Neural cell (in vitro differentiated cells): ENCODE results near the gene PEG3. TPM values are rescaled to one million over a fixed set of nuclear protein-coding genes. Genes with fewer than 3 reads are reported as not detected.

Experiments used
- H2AFZ ChIP-seq: fragments of 200-600, 300-800 bp; sonication (generic), shearing (Covaris generic); 2 replicates; pipeline ENCODE4 v1.6.0; 2014; ENCODE audit warnings: low read depth, mild to moderate bottlenecking, antibody characterized with exemption, low read length, moderate library complexity
- H3F3A ChIP-seq: fragments of 200-600 bp; shearing (Covaris generic); 2 replicates; pipeline ENCODE4 v1.6.1; 2016; ENCODE audit warnings: mild to moderate bottlenecking, moderate library complexity, mixed read lengths, antibody characterized with exemption, low read length; ENCODE audit not compliant: insufficient read depth, poor library complexity, severe bottlenecking
- H3K27ac ChIP-seq: fragments of 200-600, 300-800 bp; sonication (generic), shearing (Covaris generic); 2 replicates; pipeline ENCODE4 v1.5.1; 2014; ENCODE audit warnings: mild to moderate bottlenecking, low read length, moderate library complexity
- H3K27me3 ChIP-seq: fragments of 300-800, 200-600 bp; sonication (generic), shearing (Covaris generic); 2 replicates; pipeline ENCODE4 v1.6.0; 2014; ENCODE audit warnings: mild to moderate bottlenecking, low read depth, low read length, moderate library complexity; ENCODE audit not compliant: insufficient read depth
- H3K36me3 ChIP-seq: fragments of 300-800, 200-600 bp; sonication (generic), shearing (Covaris generic); 2 replicates; pipeline ENCODE4 v1.5.1; 2014; ENCODE audit warnings: mild to moderate bottlenecking, antibody characterized with exemption, low read length, moderate library complexity; ENCODE audit not compliant: insufficient read depth
- H3K4me2 ChIP-seq: fragments of 300-800, 200-600 bp; sonication (generic), shearing (Covaris generic); 2 replicates; pipeline ENCODE4 v1.6.0; 2014; ENCODE audit warnings: mild to moderate bottlenecking, low read length
- H3K4me3 ChIP-seq: fragments of 300-800, 200-600 bp; sonication (generic), shearing (Covaris generic); 2 replicates; pipeline ENCODE4 v1.5.1; 2014; ENCODE audit warnings: mild to moderate bottlenecking, low read length, moderate library complexity
- H3K79me2 ChIP-seq: fragments of 200-600 bp; shearing (Covaris generic); replicated peaks from 2 replicates; pipeline ENCODE4 v1.6.0; 2014; ENCODE audit warnings: mild to moderate bottlenecking, low read length, moderate library complexity; ENCODE audit not compliant: insufficient read depth
- H3K9ac ChIP-seq: fragments of 300-800, 200-600 bp; sonication (generic), shearing (Covaris generic); 2 replicates; pipeline ENCODE4 v1.6.1; 2016; ENCODE audit warnings: mild to moderate bottlenecking, low read length, mixed read lengths
- H3K9me2 ChIP-seq: fragments of 200-600 bp; shearing (Covaris generic); 2 replicates; pipeline ENCODE4 v1.6.1; 2016; ENCODE audit warnings: mild to moderate bottlenecking, low read length, mixed read lengths; ENCODE audit not compliant: insufficient read depth
- H3K9me3 ChIP-seq: fragments of 200-600, 300-800 bp; sonication (generic), shearing (Covaris generic); 2 replicates; pipeline ENCODE4 v1.6.1; 2016; ENCODE audit warnings: mild to moderate bottlenecking, mixed run types, low read length, moderate library complexity, mixed read lengths
- H4K20me1 ChIP-seq: fragments of 200-600 bp; shearing (Covaris generic); 2 replicates; pipeline ENCODE4 v1.6.1; 2016; ENCODE audit warnings: mild to moderate bottlenecking, mixed run types; ENCODE audit not compliant: insufficient read depth
- CTCF ChIP-seq: fragments of 450-650 bp; IDR thresholded peaks from 2 replicates; pipeline ENCODE4 v1.5.1; 2014; ENCODE audit warnings: antibody characterized with exemption, mild to moderate bottlenecking, moderate library complexity; ENCODE audit not compliant: poor library complexity, severe bottlenecking
- EP300 ChIP-seq: fragments of 450-650 bp; conservative IDR thresholded peaks from 2 replicates; pipeline ENCODE4 v1.6.1; 2014; ENCODE audit warnings: antibody characterized with exemption, mild to moderate bottlenecking, moderate library complexity; ENCODE audit not compliant: poor library complexity, severe bottlenecking
- EZH2 ChIP-seq: fragments of 200-600, 300-800 bp; shearing (Covaris generic), sonication (generic); IDR thresholded peaks from 2 replicates; pipeline ENCODE4 v1.6.1; 2014; ENCODE audit warnings: antibody characterized with exemption, low read length, borderline replicate concordance, mild to moderate bottlenecking; ENCODE audit not compliant: insufficient read depth, poor library complexity, severe bottlenecking
- MXI1 ChIP-seq: fragments of 450-650 bp; conservative IDR thresholded peaks from 2 replicates; pipeline ENCODE4 v1.6.1; 2014; ENCODE audit warnings: antibody characterized with exemption, mild to moderate bottlenecking; ENCODE audit not compliant: poor library complexity, severe bottlenecking
- POLR2AphosphoS5 ChIP-seq: IDR thresholded peaks from 2 replicates; pipeline ENCODE4 v1.6.1; 2012
- RAD21 ChIP-seq: fragments of 450-650 bp; conservative IDR thresholded peaks from 2 replicates; pipeline ENCODE4 v1.6.1; 2014; ENCODE audit warnings: antibody characterized with exemption, mild to moderate bottlenecking, moderate library complexity
- REST ChIP-seq: IDR thresholded peaks from 2 replicates; pipeline ENCODE4 v1.6.1; 2012; ENCODE audit warnings: borderline replicate concordance
- SMC3 ChIP-seq: fragments of 450-650 bp; conservative IDR thresholded peaks from 2 replicates; pipeline ENCODE4 v1.6.1; 2014; ENCODE audit warnings: antibody characterized with exemption, mild to moderate bottlenecking, moderate library complexity; ENCODE audit not compliant: poor library complexity
- TAF1 ChIP-seq: IDR thresholded peaks from 2 replicates; pipeline ENCODE4 v1.6.1; 2012; ENCODE audit warnings: low read depth
- polyA plus RNA-seq: library from polyadenylated mRNA; depleted of rRNA; stranded (reverse); fragments of >200 nt; gene quantifications from 2 replicates; pipeline ENCODE4 v1.2.3, GENCODE V29; 2014

PEG3 gene
- polyA plus RNA-seq, 1 donor from 2014 or later, result 0.06 TPM

DNA sequence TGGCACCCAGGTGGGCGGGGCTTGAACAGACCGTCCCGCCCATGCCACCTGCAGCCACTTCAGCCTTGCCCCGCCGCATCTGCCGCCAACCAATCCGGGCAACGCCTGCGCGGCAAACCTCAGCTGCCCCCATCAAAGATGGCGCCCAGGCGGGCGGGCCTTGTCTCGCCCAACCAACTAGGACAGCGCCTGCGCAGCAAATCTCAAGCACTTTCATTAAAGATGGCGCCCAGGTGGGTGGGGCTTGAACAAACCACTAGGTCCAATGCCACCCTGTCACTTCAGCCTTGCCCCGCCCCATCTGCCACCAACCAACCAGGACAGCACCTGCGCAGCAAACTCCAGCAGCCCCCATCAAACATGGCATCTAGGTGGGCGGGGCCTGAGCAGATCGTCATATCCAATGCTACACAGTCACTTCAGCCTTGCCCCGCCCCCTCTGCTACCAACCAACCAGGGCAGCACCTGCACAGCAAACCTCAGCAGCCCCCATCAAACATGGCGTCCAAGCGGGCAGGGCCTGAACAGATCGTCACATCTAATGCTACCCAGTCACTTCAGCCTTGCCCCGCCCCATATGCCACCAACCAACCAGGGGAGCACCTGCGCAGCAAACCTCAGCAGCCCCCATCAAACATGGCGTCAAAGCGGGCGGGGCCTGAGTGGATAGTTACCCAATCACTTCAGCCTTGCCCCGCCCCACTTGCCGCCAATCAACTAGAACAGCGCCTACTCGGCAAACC, 1.4 kb downstream of the PEG3 start:
- no peaks in the 10 kb centered on the region for H3K27me3 ChIP-seq
- no peak overlapping the region for H2AFZ ChIP-seq
- no peak overlapping the region for H3K4me3 ChIP-seq
- no peaks in the 10 kb centered on the region for H3K9me2 ChIP-seq
- H3K79me2 ChIP-seq, result no peaks in the 10 kb centered on the region
- peaks cover 23% of the 10 kb centered on the region for H3K9me3 ChIP-seq
- H3F3A ChIP-seq, result no peaks in the 10 kb centered on the region
- no peak for TF ChIP-seq MXI1
- no peak for TF ChIP-seq CTCF
- no peak overlapping the region for H3K9ac ChIP-seq
- no peak overlapping the region for H3K27ac ChIP-seq
- H3K4me2 ChIP-seq, result no peak overlapping the region
- no peaks in the 10 kb centered on the region for H3K36me3 ChIP-seq
- H4K20me1 ChIP-seq, result no peaks in the 10 kb centered on the region

DNA sequence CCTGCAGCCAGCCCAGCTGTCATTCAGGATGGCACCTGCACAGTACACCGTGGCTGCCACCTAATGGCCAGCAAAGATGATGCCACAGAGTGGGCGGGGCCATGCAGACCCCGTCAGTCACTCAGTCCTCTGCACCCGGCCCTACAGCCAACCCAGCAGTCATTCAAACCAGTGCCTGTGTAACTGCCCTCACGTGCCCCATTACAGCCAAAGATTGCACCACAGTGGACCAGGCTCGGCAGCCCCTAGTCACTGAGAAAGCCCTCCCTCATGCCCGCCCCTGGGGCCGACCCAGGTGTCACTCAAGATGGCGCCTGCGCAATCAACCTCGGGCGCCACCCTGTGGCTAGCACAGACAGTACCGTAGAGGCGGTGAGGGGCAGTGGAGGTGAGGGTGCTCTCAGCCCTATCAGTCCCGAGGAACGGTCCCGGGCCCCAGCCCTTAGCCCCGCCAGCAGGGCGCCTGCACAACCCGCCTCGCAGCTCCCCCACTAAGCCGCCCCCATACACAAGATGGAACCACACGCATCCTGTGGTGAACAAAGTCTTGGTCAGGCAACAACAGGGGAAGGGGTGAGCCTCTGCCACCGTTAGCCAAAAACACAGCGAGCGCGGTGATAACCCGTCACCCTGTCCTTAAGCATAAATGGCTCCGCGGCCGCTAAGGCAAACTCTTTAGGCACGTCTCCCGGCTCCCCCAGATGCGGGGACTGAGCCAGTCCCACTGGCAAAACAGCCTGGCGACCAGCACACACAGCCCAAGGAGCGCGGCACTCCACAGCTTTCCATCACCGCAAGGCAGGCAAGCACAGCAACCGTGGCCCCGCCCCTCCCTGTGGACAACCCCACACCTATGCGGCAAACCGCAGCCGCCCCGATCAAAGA, 2.3 kb downstream of the PEG3 start:
- TF ChIP-seq REST (no peak), EP300 (no peak), RAD21 (no peak), MXI1 (no peak), TAF1 (no peak), POLR2AphosphoS5 (no peak), CTCF (no peak), SMC3 (no peak), EZH2 (no peak)
- H2AFZ ChIP-seq, result no peak overlapping the region
- no peak overlapping the region for H3K27ac ChIP-seq
- no peaks in the 10 kb centered on the region for H3K79me2 ChIP-seq
- no peaks in the 10 kb centered on the region for H3K36me3 ChIP-seq
- no peak overlapping the region for H3K4me2 ChIP-seq
- peaks cover 23% of the 10 kb centered on the region for H3K9me3 ChIP-seq
- H3K9me2 ChIP-seq, result no peaks in the 10 kb centered on the region
- no peaks in the 10 kb centered on the region for H3F3A ChIP-seq
- H3K9ac ChIP-seq, result no peak overlapping the region
- no peaks in the 10 kb centered on the region for H3K27me3 ChIP-seq
- no peak overlapping the region for H3K4me3 ChIP-seq
- no peaks in the 10 kb centered on the region for H4K20me1 ChIP-seq
